H1 (cell line): ENCODE measurements around the gene KREMEN1. TPM values are rescaled to one million over a fixed set of nuclear protein-coding genes. Genes with fewer than 3 reads are reported as not detected.

Source experiments
- CHD1 ChIP-seq: IDR thresholded peaks from 2 replicates; pipeline ENCODE4 v1.6.1; 2012; ENCODE audit warnings: low read depth, low read length, improper control_type of control experiment
- GTF2F1 ChIP-seq: IDR thresholded peaks from 2 replicates; pipeline ENCODE4 v1.6.1; 2012; ENCODE audit warnings: low read depth, low read length, improper control_type of control experiment, borderline replicate concordance
- JUN ChIP-seq: IDR thresholded peaks from 2 replicates; pipeline ENCODE4 v1.6.1; 2011; ENCODE audit warnings: low read depth, mild to moderate bottlenecking, improper control_type of control experiment, low read length
- KDM4A ChIP-seq: IDR thresholded peaks from one replicate; pipeline ENCODE4 v1.7.1; 2012; ENCODE audit warnings: low read depth, mild to moderate bottlenecking, moderate library complexity, low read length, inconsistent platforms; ENCODE audit not compliant: severe bottlenecking
- POLR2A ChIP-seq, 2 experiments: IDR thresholded peaks; 1 replicate in 1 of 2; 2 replicates in 1 of 2; pipeline ENCODE4 v1.6.1; 2011; ENCODE audit warnings: low read depth in 2 of 2, low read length in 2 of 2, mild to moderate bottlenecking in 2 of 2; ENCODE audit errors: control extremely low read depth in 1 of 2
- POLR2AphosphoS5 ChIP-seq: IDR thresholded peaks from 2 replicates; pipeline ENCODE4 v1.6.1; 2011; ENCODE audit warnings: low read depth, low read length
- RNF2 ChIP-seq: fragments of 200-900, 300-1000 bp; sonication (generic); IDR thresholded peaks from 2 replicates; pipeline ENCODE4 v1.7.1; 2016; ENCODE audit warnings: borderline replicate concordance, low read depth, mild to moderate bottlenecking, antibody characterized with exemption, low read length; ENCODE audit not compliant: poor library complexity, severe bottlenecking; ENCODE audit errors: missing control alignments
- polyA plus RNA-seq, 7 experiments: library from polyadenylated mRNA; depleted of rRNA in 3 of 7; stranded (reverse) in 5 of 7; unstranded in 2 of 7; fragments of >200 nt in 5 of 7; fragments of 200-250 nt in 2 of 7; gene quantifications; 1 replicate in 5 of 7; 2 replicates in 1 of 7; 4 replicates in 1 of 7; pipeline versions ENCODE4 v1.2.1 to v1.2.3, GENCODE V29; 2011 to 2013; ENCODE audit warnings: missing spikeins in 2 of 7, mixed read lengths in 2 of 7
- total RNA-seq: library from RNA; stranded (reverse); fragmentation: NEBNext Ultra II Directional; extraction: Animal tissue kit (Norgen Biotek cat#: 25700); gene quantifications from 2 replicates; pipeline ENCODE4 v1.2.1, GENCODE V29; 2021

Gene KREMEN1
- total and polyA plus RNA-seq, 2 of the 8 experiments (the other 6 are each of a cell fraction or from before 2014, with no cell fraction given) = 2.1 to 3.2 TPM

DNA sequence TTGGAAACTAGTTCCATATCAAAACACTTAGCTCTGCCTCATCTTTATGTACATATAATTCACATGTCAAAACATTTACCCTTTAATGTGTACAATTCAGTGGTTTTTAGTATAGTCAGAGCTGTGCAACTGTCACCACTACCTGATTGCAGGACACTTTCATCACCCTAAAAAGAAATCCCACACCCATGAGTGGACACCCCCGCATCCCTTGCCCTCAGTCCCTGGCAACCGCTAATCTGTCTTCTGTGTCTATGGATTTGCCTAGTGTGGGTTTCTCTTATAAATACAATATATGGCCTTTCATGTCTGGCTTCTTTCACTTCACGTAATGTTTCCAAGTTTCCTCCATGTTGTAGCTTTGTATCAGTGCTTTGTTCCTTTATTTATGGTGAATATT lies 124.3 kb downstream of the KREMEN1 start (continued):
- TF ChIP-seq JUN (no peak), CHD1 (no peak), KDM4A (no peak), POLR2AphosphoS5 (no peak), RNF2 (no peak), GTF2F1 (no peak), POLR2A (IDR thresholded peaks at IDR 0.05; ENCODE audit: control extremely low read depth in 1 of 2, low read depth in 2 of 2, low read length in 2 of 2) (no peak)
